HCT116 (cell line): Measurements from ENCODE around the gene MLH3. TPM values are rescaled to one million over a fixed set of nuclear protein-coding genes. Genes with fewer than 3 reads are reported as not detected.

Experiments
- ATAC-seq: fragments of 200-7000 bp; cut with Tn5 transposase; 2 replicates; pipeline ENCODE4 v1.9.1; 2020; ENCODE audit warnings: mild to moderate bottlenecking, moderate library complexity
- BruUV-seq: library from RNA; stranded (reverse); fragments of 400-500 nt; replicated peaks from 2 replicates; lab custom pipeline; 2021; lab: Mats Ljungman, UMichigan
- CTCF ChIA-PET: fragments of 300-600 bp; sonication (Branson Sonifier 250); formaldehyde crosslinking; loops from one replicate; lab custom pipeline; 2021; ENCODE audit warnings: antibody characterized with exemption; lab: Charles Lee
- POLR2A ChIA-PET: fragments of 300-600, 350-600 bp; sonication (Branson Sonifier 250); formaldehyde crosslinking; loops from one replicate; lab custom pipeline; 2021; ENCODE audit warnings: antibody characterized with exemption; lab: Charles Lee
- RAD21 ChIA-PET, 2 experiments: fragments of 300-600 bp; sonication (Branson Sonifier 250); formaldehyde crosslinking; loops; one replicate each; lab custom pipeline; 2023; ENCODE audit warnings: low total read pairs in 2 of 2; ENCODE audit not compliant: uncharacterized antibody in 2 of 2, unreplicated experiment in 2 of 2, low non-redundant PET in 1 of 2; lab: Charles Lee
- DNase-seq: peaks from one replicate; pipeline ENCODE4 v3.0.0-alpha.2; 2010; ENCODE audit warnings: low read depth, low spot score
- H2AFZ ChIP-seq: fragments of 200-600 bp; shearing (Covaris generic), sonication (generic); 2 replicates; pipeline ENCODE4 v1.6.1; 2017; ENCODE audit warnings: low read depth, mixed run types, mixed read lengths, antibody characterized with exemption, low read length; ENCODE audit not compliant: poor library complexity, severe bottlenecking
- H3K27ac ChIP-seq: 2 replicates; pipeline ENCODE4 v1.5.1; 2012; ENCODE audit warnings: low read depth, low read length
- H3K27me3 ChIP-seq: fragments of 200-600 bp; sonication (generic); 2 replicates; pipeline ENCODE4 v1.6.1; 2016; ENCODE audit warnings: mixed run types, low read length, mixed read lengths; ENCODE audit not compliant: insufficient read depth
- H3K36me3 ChIP-seq, 2 experiments: fragments of 200-500 bp in 1 of 2; fragments of 200-600 bp in 1 of 2; sonication (Bioruptor generic) in 1 of 2; sonication (generic) in 1 of 2; 2 replicates each; pipeline versions ENCODE4 v1.5.1 to v1.6.1; 2014 to 2016; ENCODE audit warnings: low read length in 2 of 2, inconsistent platforms in 1 of 2, mixed read lengths in 1 of 2, mixed run types in 1 of 2; ENCODE audit not compliant: insufficient read depth in 2 of 2, control insufficient read depth in 1 of 2
- H3K4me1 ChIP-seq, 2 experiments: fragments of 200-600 bp in 1 of 2; sonication (generic) in 1 of 2; 2 replicates each; pipeline versions ENCODE4 v1.5.1 to v1.6.1; 2012 to 2017; ENCODE audit warnings: low read length in 2 of 2, inconsistent platforms in 1 of 2, mild to moderate bottlenecking in 1 of 2, mixed read lengths in 1 of 2, mixed run types in 1 of 2, moderate library complexity in 1 of 2; ENCODE audit not compliant: insufficient read depth in 2 of 2, control insufficient read depth in 1 of 2
- H3K4me2 ChIP-seq: fragments of 200-600 bp; sonication (generic); 2 replicates; pipeline ENCODE4 v1.6.1; 2017; ENCODE audit warnings: mixed run types, low read length, mixed read lengths
- H3K4me3 ChIP-seq, 2 experiments: fragments of 200-600 bp in 1 of 2; sonication (generic) in 1 of 2; replicated peaks in 1 of 2; 2 replicates each; pipeline ENCODE4 v1.5.1; 2011 to 2016; ENCODE audit warnings: low read length in 2 of 2, control low read depth in 1 of 2, low read depth in 1 of 2, mild to moderate bottlenecking in 1 of 2, mixed read lengths in 1 of 2, mixed run types in 1 of 2
- H3K79me2 ChIP-seq: fragments of 200-600 bp; sonication (generic); 2 replicates; pipeline ENCODE4 v1.6.1; 2017; ENCODE audit warnings: mild to moderate bottlenecking, mixed run types, low read length, moderate library complexity, mixed read lengths; ENCODE audit not compliant: insufficient read depth
- H3K9ac ChIP-seq: fragments of 200-600 bp; sonication (generic); 2 replicates; pipeline ENCODE4 v1.6.1; 2016; ENCODE audit warnings: low read length, mixed read lengths
- H3K9me2 ChIP-seq: fragments of 200-600 bp; sonication (generic), shearing (Covaris generic); 2 replicates; pipeline ENCODE4 v1.6.1; 2017; ENCODE audit warnings: mixed run types, mild to moderate bottlenecking, moderate library complexity; ENCODE audit not compliant: insufficient read depth
- H3K9me3 ChIP-seq, 2 experiments: fragments of 200-500 bp in 1 of 2; fragments of 200-600 bp in 1 of 2; sonication (Bioruptor generic) in 1 of 2; sonication (generic) in 1 of 2; 2 replicates each; pipeline ENCODE4 v1.6.1; 2014 to 2017; ENCODE audit warnings: low read length in 2 of 2, mixed read lengths in 2 of 2, inconsistent platforms in 1 of 2, low read depth in 1 of 2, mild to moderate bottlenecking in 1 of 2, mixed run types in 1 of 2, moderate library complexity in 1 of 2; ENCODE audit not compliant: control insufficient read depth in 1 of 2, insufficient read depth in 1 of 2
- H4K20me1 ChIP-seq: fragments of 200-600 bp; sonication (generic), shearing (Covaris generic); 2 replicates; pipeline ENCODE4 v1.6.1; 2017; ENCODE audit warnings: mixed run types, mild to moderate bottlenecking, moderate library complexity; ENCODE audit not compliant: insufficient read depth
- CBX3 ChIP-seq: IDR thresholded peaks from 2 replicates; pipeline ENCODE4 v1.6.1; 2012; ENCODE audit warnings: low read depth
- EZH2 ChIP-seq: fragments of 200-600 bp; sonication (generic); IDR thresholded peaks from 2 replicates; pipeline ENCODE4 v1.6.1; 2017; ENCODE audit warnings: antibody characterized with exemption, mixed run types
- POLR2A ChIP-seq: IDR thresholded peaks from 2 replicates; pipeline ENCODE4 v1.7.0; 2011; ENCODE audit warnings: borderline replicate concordance; ENCODE audit not compliant: insufficient read depth, insufficient read length; ENCODE audit errors: extremely low read depth
- RAD21 ChIP-seq: IDR thresholded peaks from 2 replicates; pipeline ENCODE4 v1.6.1; 2012; ENCODE audit warnings: low read depth, mild to moderate bottlenecking
- SIN3A ChIP-seq: IDR thresholded peaks from 2 replicates; pipeline ENCODE4 v1.6.1; 2012; ENCODE audit warnings: low read depth
- TCF7L2 ChIP-seq: IDR thresholded peaks from 2 replicates; pipeline ENCODE4 v1.7.0; 2011; ENCODE audit warnings: borderline replicate concordance, inconsistent platforms; ENCODE audit not compliant: insufficient read depth, insufficient read length; ENCODE audit errors: extremely low read depth
- ZFX ChIP-seq: fragments of 450-650 bp; IDR thresholded peaks from 2 replicates; pipeline ENCODE4 v1.6.1; 2017
- intact Hi-C: fragments of 100-400 bp; cut with micrococcal nuclease; formaldehyde crosslinking; loops from 2 replicates; pipeline ENCODE4 v1.10.0; 2022
- total RNA-seq: library from RNA; stranded (reverse); gene quantifications from one replicate; pipeline ENCODE4 v1.2.1, GENCODE V29; 2021; ENCODE audit not compliant: unreplicated experiment
- TF ChIP-seq, protein P1 (sequence below): IDR thresholded peaks from 2 replicates; pipeline ENCODE4 v1.6.1; 2012
- TF ChIP-seq, protein P2 (sequence below): IDR thresholded peaks from 2 replicates; pipeline ENCODE4 v1.6.1; 2012
- TF ChIP-seq, protein P3 (sequence below), 3 experiments: fragments of 200-600 bp in 1 of 3; sonication (generic) in 1 of 3; IDR thresholded peaks in 2 of 3; conservative IDR thresholded peaks in 1 of 3; 2 replicates each; pipeline ENCODE4 v1.5.1; 2012 to 2017; ENCODE audit warnings: low read depth in 2 of 3, low read length in 2 of 3, antibody characterized with exemption in 1 of 3, borderline replicate concordance in 1 of 3, control low read depth in 1 of 3, mild to moderate bottlenecking in 1 of 3, mixed read lengths in 1 of 3, mixed run types in 1 of 3, moderate library complexity in 1 of 3; ENCODE audit not compliant: insufficient read depth in 1 of 3
- TF ChIP-seq, protein P4 (sequence below): IDR thresholded peaks from 2 replicates; pipeline ENCODE4 v1.6.1; 2012; ENCODE audit warnings: low read depth

Gene MLH3
- total RNA-seq, 1 experiment from 2014 or later: 14.7 TPM

DNA sequence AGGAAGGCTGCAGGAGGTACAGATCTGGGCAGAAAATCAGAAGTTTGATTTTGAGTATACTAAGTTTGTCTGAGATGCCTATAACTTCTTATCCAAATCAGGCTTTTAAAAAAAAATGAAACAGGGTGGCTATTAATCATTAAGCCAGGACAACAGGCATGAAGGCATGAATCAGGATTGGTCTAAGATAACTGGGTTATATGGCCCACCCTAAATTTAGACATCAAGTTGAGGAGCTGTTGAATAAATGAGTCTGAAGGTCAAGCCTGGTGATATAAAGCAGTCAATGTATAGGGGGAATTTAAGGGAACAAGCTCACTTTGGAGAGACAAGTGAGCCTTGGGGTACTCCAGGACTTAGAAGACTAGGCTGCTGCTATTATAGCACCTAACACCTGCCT, 46.9 kb upstream of the MLH3 start:
- POLR2A ChIA-PET: no interaction called here
- ATAC-seq (no peak), DNase-seq (no peak)
- Histone ChIP-seq H3K36me3 (peaks cover 31 to 51% of the 10 kb centered on the region in 2 experiments), H3K4me2 (no peak overlapping the region), H3K9me2 (no peaks in the 10 kb centered on the region), H3K9me3 (no peaks in the 10 kb centered on the region), H3K4me1 (no peaks in the 10 kb centered on the region), H3K27me3 (no peaks in the 10 kb centered on the region), H2AFZ (no peak overlapping the region), H3K4me3 (no peak overlapping the region), H3K79me2 (no peaks in the 10 kb centered on the region), H3K27ac (no peak overlapping the region), H4K20me1 (no peaks in the 10 kb centered on the region), H3K9ac (no peak overlapping the region)
- intact Hi-C loops: no loop called here
- BruUV-seq: no TSS peak
- no peak for TF ChIP-seq ZFX
- TF ChIP-seq POLR2A: no peak
- no peak for TF ChIP-seq RAD21
- no peak for TF ChIP-seq EZH2
- TF ChIP-seq CBX3: no peak
- TF ChIP-seq, protein P1, sequence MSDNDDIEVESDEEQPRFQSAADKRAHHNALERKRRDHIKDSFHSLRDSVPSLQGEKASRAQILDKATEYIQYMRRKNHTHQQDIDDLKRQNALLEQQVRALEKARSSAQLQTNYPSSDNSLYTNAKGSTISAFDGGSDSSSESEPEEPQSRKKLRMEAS: no peak
- TF ChIP-seq TCF7L2: no peak
- TF ChIP-seq SIN3A: no peak
- TF ChIP-seq, protein P2, sequence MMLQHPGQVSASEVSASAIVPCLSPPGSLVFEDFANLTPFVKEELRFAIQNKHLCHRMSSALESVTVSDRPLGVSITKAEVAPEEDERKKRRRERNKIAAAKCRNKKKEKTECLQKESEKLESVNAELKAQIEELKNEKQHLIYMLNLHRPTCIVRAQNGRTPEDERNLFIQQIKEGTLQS: no peak
- TF ChIP-seq, protein P3, sequence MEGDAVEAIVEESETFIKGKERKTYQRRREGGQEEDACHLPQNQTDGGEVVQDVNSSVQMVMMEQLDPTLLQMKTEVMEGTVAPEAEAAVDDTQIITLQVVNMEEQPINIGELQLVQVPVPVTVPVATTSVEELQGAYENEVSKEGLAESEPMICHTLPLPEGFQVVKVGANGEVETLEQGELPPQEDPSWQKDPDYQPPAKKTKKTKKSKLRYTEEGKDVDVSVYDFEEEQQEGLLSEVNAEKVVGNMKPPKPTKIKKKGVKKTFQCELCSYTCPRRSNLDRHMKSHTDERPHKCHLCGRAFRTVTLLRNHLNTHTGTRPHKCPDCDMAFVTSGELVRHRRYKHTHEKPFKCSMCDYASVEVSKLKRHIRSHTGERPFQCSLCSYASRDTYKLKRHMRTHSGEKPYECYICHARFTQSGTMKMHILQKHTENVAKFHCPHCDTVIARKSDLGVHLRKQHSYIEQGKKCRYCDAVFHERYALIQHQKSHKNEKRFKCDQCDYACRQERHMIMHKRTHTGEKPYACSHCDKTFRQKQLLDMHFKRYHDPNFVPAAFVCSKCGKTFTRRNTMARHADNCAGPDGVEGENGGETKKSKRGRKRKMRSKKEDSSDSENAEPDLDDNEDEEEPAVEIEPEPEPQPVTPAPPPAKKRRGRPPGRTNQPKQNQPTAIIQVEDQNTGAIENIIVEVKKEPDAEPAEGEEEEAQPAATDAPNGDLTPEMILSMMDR (IDR thresholded peaks at IDR 0.05 in 2 of 3, conservative IDR thresholded peaks at IDR 0.05 in 1 of 3; ENCODE audit: borderline replicate concordance in 1 of 3, insufficient read depth in 1 of 3, low read depth in 2 of 3, low read length in 2 of 3): no peak
- TF ChIP-seq, protein P4, sequence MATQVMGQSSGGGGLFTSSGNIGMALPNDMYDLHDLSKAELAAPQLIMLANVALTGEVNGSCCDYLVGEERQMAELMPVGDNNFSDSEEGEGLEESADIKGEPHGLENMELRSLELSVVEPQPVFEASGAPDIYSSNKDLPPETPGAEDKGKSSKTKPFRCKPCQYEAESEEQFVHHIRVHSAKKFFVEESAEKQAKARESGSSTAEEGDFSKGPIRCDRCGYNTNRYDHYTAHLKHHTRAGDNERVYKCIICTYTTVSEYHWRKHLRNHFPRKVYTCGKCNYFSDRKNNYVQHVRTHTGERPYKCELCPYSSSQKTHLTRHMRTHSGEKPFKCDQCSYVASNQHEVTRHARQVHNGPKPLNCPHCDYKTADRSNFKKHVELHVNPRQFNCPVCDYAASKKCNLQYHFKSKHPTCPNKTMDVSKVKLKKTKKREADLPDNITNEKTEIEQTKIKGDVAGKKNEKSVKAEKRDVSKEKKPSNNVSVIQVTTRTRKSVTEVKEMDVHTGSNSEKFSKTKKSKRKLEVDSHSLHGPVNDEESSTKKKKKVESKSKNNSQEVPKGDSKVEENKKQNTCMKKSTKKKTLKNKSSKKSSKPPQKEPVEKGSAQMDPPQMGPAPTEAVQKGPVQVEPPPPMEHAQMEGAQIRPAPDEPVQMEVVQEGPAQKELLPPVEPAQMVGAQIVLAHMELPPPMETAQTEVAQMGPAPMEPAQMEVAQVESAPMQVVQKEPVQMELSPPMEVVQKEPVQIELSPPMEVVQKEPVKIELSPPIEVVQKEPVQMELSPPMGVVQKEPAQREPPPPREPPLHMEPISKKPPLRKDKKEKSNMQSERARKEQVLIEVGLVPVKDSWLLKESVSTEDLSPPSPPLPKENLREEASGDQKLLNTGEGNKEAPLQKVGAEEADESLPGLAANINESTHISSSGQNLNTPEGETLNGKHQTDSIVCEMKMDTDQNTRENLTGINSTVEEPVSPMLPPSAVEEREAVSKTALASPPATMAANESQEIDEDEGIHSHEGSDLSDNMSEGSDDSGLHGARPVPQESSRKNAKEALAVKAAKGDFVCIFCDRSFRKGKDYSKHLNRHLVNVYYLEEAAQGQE: no peak
- CTCF ChIA-PET: no interaction called here
- RAD21 ChIA-PET: no interaction called here
